HCT116 (cell line): ENCODE measurements around the gene SIL1.

Experiments used
- EZH2 ChIP-seq: fragments of 200-600 bp; sonication (generic); IDR thresholded peaks from 2 replicates; pipeline ENCODE4 v1.6.1; 2017; ENCODE audit warnings: antibody characterized with exemption, mixed run types
- FOSL1 ChIP-seq: IDR thresholded peaks from 2 replicates; pipeline ENCODE4 v1.6.1; 2012; ENCODE audit warnings: low read depth
- POLR2A ChIP-seq: IDR thresholded peaks from 2 replicates; pipeline ENCODE4 v1.7.0; 2011; ENCODE audit warnings: borderline replicate concordance; ENCODE audit not compliant: insufficient read depth, insufficient read length; ENCODE audit errors: extremely low read depth
- POLR2AphosphoS5 ChIP-seq: IDR thresholded peaks from 2 replicates; pipeline ENCODE4 v1.6.1; 2011; ENCODE audit warnings: mild to moderate bottlenecking, low read depth, low read length, moderate library complexity
- RAD21 ChIP-seq: IDR thresholded peaks from 2 replicates; pipeline ENCODE4 v1.6.1; 2012; ENCODE audit warnings: low read depth, mild to moderate bottlenecking
- YY1 ChIP-seq: IDR thresholded peaks from 2 replicates; pipeline ENCODE4 v1.6.1; 2011; ENCODE audit warnings: low read length, low read depth, moderate library complexity, mild to moderate bottlenecking; ENCODE audit not compliant: insufficient replicate concordance; ENCODE audit errors: extremely low read depth
- ZFX ChIP-seq: fragments of 450-650 bp; IDR thresholded peaks from 2 replicates; pipeline ENCODE4 v1.6.1; 2017
- ZNF274 ChIP-seq: fragments of 200-500 bp; sonication (Bioruptor generic); IDR thresholded peaks from 2 replicates; pipeline ENCODE4 v1.6.1; 2014; ENCODE audit warnings: mild to moderate bottlenecking, low read depth, low read length, inconsistent platforms
- TF ChIP-seq, protein P1 (sequence below), 3 experiments: fragments of 200-600 bp in 1 of 3; sonication (generic) in 1 of 3; IDR thresholded peaks in 2 of 3; conservative IDR thresholded peaks in 1 of 3; 2 replicates each; pipeline ENCODE4 v1.5.1; 2012 to 2017; ENCODE audit warnings: low read depth in 2 of 3, low read length in 2 of 3, antibody characterized with exemption in 1 of 3, borderline replicate concordance in 1 of 3, control low read depth in 1 of 3, mild to moderate bottlenecking in 1 of 3, mixed read lengths in 1 of 3, mixed run types in 1 of 3, moderate library complexity in 1 of 3; ENCODE audit not compliant: insufficient read depth in 1 of 3
- TF ChIP-seq, protein P2 (sequence below): IDR thresholded peaks from 2 replicates; pipeline ENCODE4 v1.6.1; 2012
- TF ChIP-seq, protein P3 (sequence below): IDR thresholded peaks from 2 replicates; pipeline ENCODE4 v1.6.1; 2012

DNA sequence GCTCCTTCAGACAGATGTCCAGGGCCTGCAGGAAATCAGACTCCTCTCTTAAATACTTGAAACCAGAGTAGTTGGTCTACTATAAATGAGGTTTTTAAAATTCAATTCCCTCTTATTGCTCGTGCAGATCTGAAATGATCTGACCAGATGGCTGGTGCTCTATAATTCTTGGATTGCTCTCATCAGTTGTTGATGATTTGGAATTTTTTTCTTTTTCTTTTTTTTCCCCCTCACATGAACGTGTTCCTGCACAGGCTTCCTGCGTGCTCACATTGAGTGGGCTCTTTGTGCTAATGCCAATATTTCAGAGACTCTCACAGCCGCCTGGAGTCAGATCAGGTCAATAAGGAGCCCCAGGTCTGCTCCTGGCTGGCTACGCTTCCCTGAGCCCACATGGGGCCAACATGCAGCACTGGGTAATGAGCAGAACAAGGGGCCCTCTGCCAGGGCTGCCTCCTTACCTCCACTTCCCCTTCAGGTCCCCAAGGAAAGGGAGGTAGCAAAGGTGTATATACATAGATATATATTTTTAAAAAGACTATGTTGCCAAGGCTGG, 82.0 kb downstream of the SIL1 start:
- TF ChIP-seq, protein P1, sequence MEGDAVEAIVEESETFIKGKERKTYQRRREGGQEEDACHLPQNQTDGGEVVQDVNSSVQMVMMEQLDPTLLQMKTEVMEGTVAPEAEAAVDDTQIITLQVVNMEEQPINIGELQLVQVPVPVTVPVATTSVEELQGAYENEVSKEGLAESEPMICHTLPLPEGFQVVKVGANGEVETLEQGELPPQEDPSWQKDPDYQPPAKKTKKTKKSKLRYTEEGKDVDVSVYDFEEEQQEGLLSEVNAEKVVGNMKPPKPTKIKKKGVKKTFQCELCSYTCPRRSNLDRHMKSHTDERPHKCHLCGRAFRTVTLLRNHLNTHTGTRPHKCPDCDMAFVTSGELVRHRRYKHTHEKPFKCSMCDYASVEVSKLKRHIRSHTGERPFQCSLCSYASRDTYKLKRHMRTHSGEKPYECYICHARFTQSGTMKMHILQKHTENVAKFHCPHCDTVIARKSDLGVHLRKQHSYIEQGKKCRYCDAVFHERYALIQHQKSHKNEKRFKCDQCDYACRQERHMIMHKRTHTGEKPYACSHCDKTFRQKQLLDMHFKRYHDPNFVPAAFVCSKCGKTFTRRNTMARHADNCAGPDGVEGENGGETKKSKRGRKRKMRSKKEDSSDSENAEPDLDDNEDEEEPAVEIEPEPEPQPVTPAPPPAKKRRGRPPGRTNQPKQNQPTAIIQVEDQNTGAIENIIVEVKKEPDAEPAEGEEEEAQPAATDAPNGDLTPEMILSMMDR (IDR thresholded peaks at IDR 0.05 in 2 of 3, conservative IDR thresholded peaks at IDR 0.05 in 1 of 3; ENCODE audit: borderline replicate concordance in 1 of 3, insufficient read depth in 1 of 3, low read depth in 2 of 3, low read length in 2 of 3) = no peak
- TF ChIP-seq FOSL1 (no peak), POLR2A (no peak), POLR2AphosphoS5 (no peak), RAD21 (no peak), ZNF274 (no peak), EZH2 (no peak), ZFX (no peak), YY1 (no peak)
- TF ChIP-seq, protein P2, sequence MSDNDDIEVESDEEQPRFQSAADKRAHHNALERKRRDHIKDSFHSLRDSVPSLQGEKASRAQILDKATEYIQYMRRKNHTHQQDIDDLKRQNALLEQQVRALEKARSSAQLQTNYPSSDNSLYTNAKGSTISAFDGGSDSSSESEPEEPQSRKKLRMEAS = no peak
- TF ChIP-seq, protein P3, sequence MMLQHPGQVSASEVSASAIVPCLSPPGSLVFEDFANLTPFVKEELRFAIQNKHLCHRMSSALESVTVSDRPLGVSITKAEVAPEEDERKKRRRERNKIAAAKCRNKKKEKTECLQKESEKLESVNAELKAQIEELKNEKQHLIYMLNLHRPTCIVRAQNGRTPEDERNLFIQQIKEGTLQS = no peak
